Stomach (tissue), 4 donors: ENCODE results near the gene CACFD1.

Experiments used
- CTCF ChIP-seq, 7 experiments: fragments of 450-650 bp in 4 of 7; fragments of 200-600 bp in 3 of 7; sonication (generic) in 3 of 7; IDR thresholded peaks; one replicate each; pipeline ENCODE4 v1.5.1; 2016 to 2019; ENCODE audit warnings: antibody characterized with exemption in 7 of 7, control low read depth in 2 of 7, mild to moderate bottlenecking in 1 of 7
- POLR2A ChIP-seq, 4 donors: fragments of 450-650 bp; IDR thresholded peaks; one replicate each; pipeline ENCODE4 v1.6.1; 2016; ENCODE audit warnings: antibody characterized with exemption in 4 of 4, control low read depth in 2 of 4, mild to moderate bottlenecking in 1 of 4, moderate library complexity in 1 of 4

- no peak for TF ChIP-seq CTCF (IDR thresholded peaks at IDR 0.05)
- no peak for TF ChIP-seq POLR2A (IDR thresholded peaks at IDR 0.05)
Measured at GRCh38 chr9:133423216-133423615, 36.6 kb upstream of the CACFD1 start.
